Fibroblast of villous mesenchyme (primary cell): ENCODE measurements around the gene KDM7A. TPM values are rescaled to one million over a fixed set of nuclear protein-coding genes. Genes with fewer than 3 reads are reported as not detected.

Source experiments
- DNase-seq: peaks from one replicate; pipeline ENCODE4 v3.0.0-alpha.2; 2010; ENCODE audit warnings: low read depth
- H3K4me3 ChIP-seq: 2 replicates; pipeline ENCODE4 v1.5.1; 2011; ENCODE audit warnings: low read depth, mild to moderate bottlenecking, low read length
- CTCF ChIP-seq: IDR thresholded peaks from 2 replicates; pipeline ENCODE4 v1.5.1; 2012; ENCODE audit warnings: low read depth, mild to moderate bottlenecking, low read length; ENCODE audit not compliant: insufficient read depth
- total RNA-seq: library from RNA; depleted of rRNA; stranded (reverse); fragments of >200 nt; gene quantifications from 2 replicates; pipeline ENCODE4 v1.2.3, GENCODE V29; 2012

The KDM7A gene
- total RNA-seq, 1 donor = 3.9 TPM

- DNase-seq = no peak
- no peak for TF ChIP-seq CTCF
- no peak overlapping the region for H3K4me3 ChIP-seq
These were observed 32.8 kb downstream of the KDM7A start for GRCh38 chr7:140143997-140144396.

GRCh38 chr7:140142031-140142430, 34.8 kb downstream of the KDM7A start:
- no peak for TF ChIP-seq CTCF
- no peak for DNase-seq
- no peak overlapping the region for H3K4me3 ChIP-seq

GRCh38 chr7:140141256-140141655, 35.5 kb downstream of the KDM7A start:
- no peak for DNase-seq
- TF ChIP-seq CTCF = no peak

GRCh38 chr7:140137078-140137477, 39.7 kb downstream of the KDM7A start:
- H3K4me3 ChIP-seq = no peak overlapping the region
- DNase-seq = no peak
- TF ChIP-seq CTCF = no peak

More at GRCh38 chr7:140141256-140141655, 35.5 kb downstream of the KDM7A start:
- H3K4me3 ChIP-seq = no peak overlapping the region

GRCh38 chr7:140136073-140136472, 40.7 kb downstream of the KDM7A start:
- no peak for DNase-seq
- TF ChIP-seq CTCF = no peak
- no peak overlapping the region for H3K4me3 ChIP-seq

- TF ChIP-seq CTCF = no peak
- DNase-seq = no peak
- H3K4me3 ChIP-seq = no peak overlapping the region
These were observed 42.7 kb downstream of the KDM7A start for GRCh38 chr7:140134039-140134438.

GRCh38 chr7:140127360-140128127, 49.2 kb downstream of the KDM7A start:
- DNase-seq = no peak
- no peak overlapping the region for H3K4me3 ChIP-seq
- no peak for TF ChIP-seq CTCF
